ENCODE measurements around the gene TBC1D12.
A peak's percentile ranks its signal among the peaks of the same experiment; 100 is the strongest.
"Not testable (repeated sequence)": the region's sequence is repeated elsewhere in the genome, so short reads cannot be mapped to it uniquely, and the experiment has no call there.

The TBC1D12 gene

DNA sequence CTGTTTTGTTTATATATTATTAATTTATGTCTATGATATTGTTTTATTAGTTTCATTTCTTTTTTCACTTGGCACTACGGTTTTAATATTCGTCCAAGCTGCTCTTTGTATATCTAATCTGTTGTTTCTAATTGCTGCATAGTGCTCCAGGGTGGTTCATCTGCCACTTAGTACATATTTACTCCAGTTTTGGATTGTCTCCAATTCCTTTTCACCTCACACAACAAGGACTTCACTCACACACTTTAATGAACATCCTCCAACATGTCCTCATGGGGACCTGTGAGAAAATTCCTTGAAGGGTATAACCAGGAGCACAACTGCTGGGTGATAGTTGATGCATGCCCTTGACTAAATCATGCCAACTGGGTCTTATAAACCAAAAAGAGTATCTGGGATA, 25.5 kb upstream of the TBC1D12 start:
- H3K9me3 ChIP-seq (ENCODE audit: control insufficient read depth, low read length): no peaks in the 10 kb centered on the region
- no peaks in the 10 kb centered on the region for H3K36me3 ChIP-seq (ENCODE audit: control insufficient read depth, insufficient read depth, low read length)
- H3K4me1 ChIP-seq (ENCODE audit: control insufficient read depth, insufficient read depth, low read length): no peaks in the 10 kb centered on the region
- no peaks in the 10 kb centered on the region for H3K27me3 ChIP-seq (ENCODE audit: control insufficient read depth, insufficient read depth, low read length)
- no peak overlapping the region for H3K9ac ChIP-seq (ENCODE audit: low read length)
- H3K4me3 ChIP-seq (ENCODE audit: low read length): no peak overlapping the region

DNA sequence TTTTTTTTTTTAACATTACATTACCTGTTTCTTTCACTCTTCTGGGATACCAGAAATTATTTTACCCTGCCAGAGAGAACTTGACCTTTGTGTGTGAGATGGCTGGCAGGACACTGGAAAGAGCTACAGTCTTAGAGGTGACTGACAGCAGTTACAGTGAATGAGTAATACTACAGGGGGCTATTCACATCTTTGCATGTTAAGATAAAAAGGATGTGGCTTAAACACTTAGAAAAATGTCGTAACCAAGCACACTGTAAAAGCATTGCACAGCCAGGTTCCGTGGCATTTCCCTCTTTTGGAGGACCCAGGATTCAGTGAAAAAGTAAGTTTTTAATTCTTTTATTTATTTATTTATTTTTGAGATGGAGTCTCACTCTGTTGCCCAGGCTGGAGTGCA, 18.8 kb upstream of the TBC1D12 start:
- peaks cover 4% of the 10 kb centered on the region for H3K4me1 ChIP-seq (ENCODE audit: control insufficient read depth, insufficient read depth, low read length)
- no peaks in the 10 kb centered on the region for H3K9me3 ChIP-seq (ENCODE audit: control insufficient read depth, low read length)
- H3K36me3 ChIP-seq (ENCODE audit: control insufficient read depth, insufficient read depth, low read length): no peaks in the 10 kb centered on the region
- H3K9ac ChIP-seq (ENCODE audit: low read length): no peak overlapping the region
- no peak overlapping the region for H3K4me3 ChIP-seq (ENCODE audit: low read length)
- no peaks in the 10 kb centered on the region for H3K27me3 ChIP-seq (ENCODE audit: control insufficient read depth, insufficient read depth, low read length)

DNA sequence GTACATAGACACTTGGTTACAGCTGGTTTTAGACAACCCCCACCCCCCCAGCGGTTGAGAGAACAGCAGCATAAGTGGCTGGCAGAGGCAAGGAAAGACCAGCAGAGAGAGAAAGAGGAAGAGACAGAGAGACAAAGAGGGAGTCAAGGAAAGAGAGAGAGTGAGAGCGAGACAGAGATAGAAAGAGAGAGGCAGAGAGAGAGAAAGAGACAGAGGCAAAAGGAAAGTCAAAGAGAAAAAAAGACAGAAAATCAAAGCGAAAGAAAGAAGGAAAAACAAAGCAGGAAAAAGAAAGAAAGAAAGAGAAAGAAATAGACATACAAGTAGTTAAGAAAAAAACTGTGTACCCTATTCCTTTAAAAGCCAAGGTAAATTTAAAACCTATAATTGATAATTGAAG, 16.6 kb upstream of the TBC1D12 start:
- H3K9me3 ChIP-seq (ENCODE audit: control insufficient read depth, low read length); H3K4me1 ChIP-seq (ENCODE audit: control insufficient read depth, insufficient read depth, low read length); H3K27me3 ChIP-seq (ENCODE audit: control insufficient read depth, insufficient read depth, low read length); H3K9ac ChIP-seq (ENCODE audit: low read length); H3K36me3 ChIP-seq (ENCODE audit: control insufficient read depth, insufficient read depth, low read length); H3K4me3 ChIP-seq (ENCODE audit: low read length): not testable (repeated sequence)

GRCh38 chr10:94392117-94392516, 10.2 kb upstream of the TBC1D12 start:
- H3K9me3 ChIP-seq (ENCODE audit: control insufficient read depth, low read length); H3K4me1 ChIP-seq (ENCODE audit: control insufficient read depth, insufficient read depth, low read length); H3K4me3 ChIP-seq (ENCODE audit: low read length); H3K27me3 ChIP-seq (ENCODE audit: control insufficient read depth, insufficient read depth, low read length); H3K36me3 ChIP-seq (ENCODE audit: control insufficient read depth, insufficient read depth, low read length); H3K9ac ChIP-seq (ENCODE audit: low read length): not testable (repeated sequence)

DNA sequence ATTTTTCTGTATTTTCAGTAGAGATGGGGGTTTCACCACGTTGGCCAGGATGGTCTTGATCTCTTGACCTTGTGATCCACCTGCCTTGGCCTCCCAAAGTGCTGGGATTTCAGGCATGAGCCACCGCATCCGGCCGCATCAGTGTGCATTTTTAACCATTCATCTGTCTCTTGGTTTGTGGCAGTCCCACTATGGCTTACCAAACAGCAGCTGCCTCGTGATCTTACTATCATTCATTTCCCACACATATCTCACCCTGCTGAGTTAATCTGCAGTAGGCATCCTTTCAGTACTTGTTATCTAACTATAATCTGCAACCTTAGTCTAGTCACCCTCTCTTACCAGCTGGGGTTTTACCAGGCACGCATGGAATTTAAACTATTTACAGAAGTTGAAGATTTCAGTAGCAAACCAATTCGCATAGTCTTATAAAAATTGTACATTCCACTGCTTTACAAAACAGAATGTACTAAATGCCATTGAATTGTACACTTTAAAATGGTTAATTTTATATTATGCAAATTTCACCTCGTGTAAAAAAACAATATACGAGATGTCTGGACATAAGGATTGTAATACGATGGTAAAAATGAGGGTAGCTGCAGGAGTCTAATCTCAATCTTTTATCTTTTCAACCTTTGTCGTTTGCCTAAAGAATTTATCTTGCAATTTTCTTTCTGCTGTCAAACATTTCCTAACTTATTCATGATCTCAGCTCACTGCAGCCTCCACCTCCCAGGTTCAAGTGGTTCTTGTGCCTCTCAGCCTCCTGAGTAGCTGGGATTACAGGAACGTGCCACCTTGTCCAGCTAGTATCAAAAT, 4.6 kb upstream of the TBC1D12 start:
- no peaks in the 10 kb centered on the region for H3K9me3 ChIP-seq (ENCODE audit: control insufficient read depth, low read length)
- peaks cover 3% of the 10 kb centered on the region for H3K27me3 ChIP-seq (ENCODE audit: control insufficient read depth, insufficient read depth, low read length)
- no peak overlapping the region for H3K9ac ChIP-seq (ENCODE audit: low read length)
- no peak overlapping the region for H3K4me3 ChIP-seq (ENCODE audit: low read length)
- peaks cover 4% of the 10 kb centered on the region for H3K4me1 ChIP-seq (ENCODE audit: control insufficient read depth, insufficient read depth, low read length)
- H3K36me3 ChIP-seq (ENCODE audit: control insufficient read depth, insufficient read depth, low read length): no peaks in the 10 kb centered on the region

GRCh38 chr10:94398762-94399161, 3.6 kb upstream of the TBC1D12 start:
- H3K4me1 ChIP-seq (ENCODE audit: control insufficient read depth, insufficient read depth, low read length): peaks cover 4% of the 10 kb centered on the region
- H3K9me3 ChIP-seq (ENCODE audit: control insufficient read depth, low read length): no peaks in the 10 kb centered on the region
- H3K27me3 ChIP-seq (ENCODE audit: control insufficient read depth, insufficient read depth, low read length): peaks cover 3% of the 10 kb centered on the region
- H3K4me3 ChIP-seq (ENCODE audit: low read length): no peak overlapping the region
- H3K9ac ChIP-seq (ENCODE audit: low read length): no peak overlapping the region
- H3K36me3 ChIP-seq (ENCODE audit: control insufficient read depth, insufficient read depth, low read length): no peaks in the 10 kb centered on the region

DNA sequence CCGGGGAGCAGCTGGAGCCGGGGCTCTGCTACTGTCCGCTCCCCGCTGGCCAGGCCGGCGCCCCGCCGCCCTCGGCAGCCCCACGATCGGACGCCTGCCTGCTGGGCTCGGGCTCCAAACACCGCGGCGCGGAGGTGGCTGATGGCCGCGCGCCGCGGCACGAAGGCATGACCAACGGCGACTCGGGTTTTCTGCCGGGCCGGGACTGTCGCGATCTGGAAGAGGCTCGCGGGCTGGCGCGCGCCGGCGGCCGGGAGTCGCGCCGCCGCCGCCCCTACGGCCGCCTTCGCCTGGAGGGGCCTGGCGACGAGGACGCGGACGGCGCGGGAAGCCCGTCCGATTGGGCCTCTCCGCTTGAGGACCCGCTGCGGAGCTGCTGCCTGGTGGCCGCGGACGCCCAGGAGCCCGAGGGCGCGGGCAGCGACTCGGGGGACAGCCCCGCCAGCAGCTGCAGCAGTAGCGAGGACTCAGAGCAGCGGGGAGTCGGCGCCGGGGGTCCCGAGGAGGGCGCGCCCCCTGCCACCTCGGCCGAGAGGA, 570 bp downstream of the TBC1D12 start:
- H3K4me3 ChIP-seq (ENCODE audit: low read length): peak overlapping the region; percentile 48
- H3K9ac ChIP-seq (ENCODE audit: low read length): peak overlapping the region; percentile 73
- no peaks in the 10 kb centered on the region for H3K36me3 ChIP-seq (ENCODE audit: control insufficient read depth, insufficient read depth, low read length)
- H3K9me3 ChIP-seq (ENCODE audit: control insufficient read depth, low read length): no peaks in the 10 kb centered on the region
- H3K27me3 ChIP-seq (ENCODE audit: control insufficient read depth, insufficient read depth, low read length): peaks cover 3% of the 10 kb centered on the region
- H3K4me1 ChIP-seq (ENCODE audit: control insufficient read depth, insufficient read depth, low read length): peaks cover 6% of the 10 kb centered on the region

- H3K9ac ChIP-seq (ENCODE audit: low read length): peak overlapping the region; percentile 73
- peaks cover 6% of the 10 kb centered on the region for H3K4me1 ChIP-seq (ENCODE audit: control insufficient read depth, insufficient read depth, low read length)
- no peaks in the 10 kb centered on the region for H3K9me3 ChIP-seq (ENCODE audit: control insufficient read depth, low read length)
- H3K4me3 ChIP-seq (ENCODE audit: low read length): peak overlapping the region; percentile 48
- H3K27me3 ChIP-seq (ENCODE audit: control insufficient read depth, insufficient read depth, low read length): peaks cover 1% of the 10 kb centered on the region
- no peaks in the 10 kb centered on the region for H3K36me3 ChIP-seq (ENCODE audit: control insufficient read depth, insufficient read depth, low read length)
These were observed 1.3 kb downstream of the TBC1D12 start for GRCh38 chr10:94403380-94404213.

DNA sequence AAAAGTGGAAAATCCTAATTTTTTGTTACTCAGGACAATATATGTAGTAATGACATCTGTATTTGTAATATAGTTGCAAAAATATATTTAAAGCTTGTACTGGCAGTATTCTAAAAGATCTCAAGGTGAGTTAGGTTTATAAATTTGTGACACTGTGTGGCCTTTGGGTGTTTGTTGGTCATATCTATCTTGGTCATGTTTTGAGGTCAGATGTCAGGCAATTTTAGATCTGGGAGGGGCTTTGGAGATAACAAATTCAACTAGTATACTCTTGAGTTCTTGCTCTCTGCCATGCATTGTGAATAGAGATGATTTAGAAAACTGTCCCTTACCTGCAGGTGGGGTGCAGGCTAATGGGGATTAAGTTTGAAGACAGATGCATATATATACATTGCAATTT, 3.1 kb downstream of the TBC1D12 start:
- peaks cover 6% of the 10 kb centered on the region for H3K4me1 ChIP-seq (ENCODE audit: control insufficient read depth, insufficient read depth, low read length)
- H3K36me3 ChIP-seq (ENCODE audit: control insufficient read depth, insufficient read depth, low read length): no peaks in the 10 kb centered on the region
- H3K27me3 ChIP-seq (ENCODE audit: control insufficient read depth, insufficient read depth, low read length): no peaks in the 10 kb centered on the region
- H3K4me3 ChIP-seq (ENCODE audit: low read length): no peak overlapping the region
- no peaks in the 10 kb centered on the region for H3K9me3 ChIP-seq (ENCODE audit: control insufficient read depth, low read length)
- H3K9ac ChIP-seq (ENCODE audit: low read length): no peak overlapping the region

- H3K4me3 ChIP-seq (ENCODE audit: low read length): no peak overlapping the region
These were observed 5.3 kb downstream of the TBC1D12 start for GRCh38 chr10:94407668-94408067.

DNA sequence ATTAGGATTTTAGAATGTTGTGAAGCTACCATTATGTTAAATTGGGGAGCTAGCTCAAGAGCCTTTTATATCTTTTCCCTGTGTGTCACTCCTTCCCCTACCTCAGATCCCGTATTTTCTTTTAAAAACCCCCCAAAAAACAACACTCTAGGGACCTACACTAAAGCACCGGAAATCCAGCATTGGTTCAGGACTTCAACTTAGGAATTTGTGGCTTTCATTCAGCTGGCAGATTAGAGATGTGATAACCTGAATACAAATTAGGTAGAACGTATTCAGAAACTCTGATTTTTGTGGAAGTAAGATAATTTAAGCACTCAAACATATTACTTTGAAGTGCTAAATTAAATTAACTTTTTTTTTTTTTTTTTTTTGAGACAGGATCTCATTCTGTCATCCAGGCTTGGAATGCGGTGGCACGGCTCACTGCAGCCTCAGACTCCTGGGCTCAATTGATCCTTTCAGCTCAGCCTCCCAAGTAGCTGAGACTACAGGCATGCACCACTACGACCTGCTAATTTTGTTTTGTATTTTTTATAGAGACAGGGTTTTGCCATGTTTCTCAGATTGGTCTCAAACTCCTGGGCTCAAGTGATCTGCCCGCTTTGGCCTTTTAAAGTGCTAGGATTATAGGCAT, 6.8 kb downstream of the TBC1D12 start:
- no peak overlapping the region for H3K9ac ChIP-seq (ENCODE audit: low read length)
- no peaks in the 10 kb centered on the region for H3K9me3 ChIP-seq (ENCODE audit: control insufficient read depth, low read length)
- no peaks in the 10 kb centered on the region for H3K36me3 ChIP-seq (ENCODE audit: control insufficient read depth, insufficient read depth, low read length)
- no peaks in the 10 kb centered on the region for H3K27me3 ChIP-seq (ENCODE audit: control insufficient read depth, insufficient read depth, low read length)
- H3K4me1 ChIP-seq (ENCODE audit: control insufficient read depth, insufficient read depth, low read length): peaks cover 3% of the 10 kb centered on the region
- no peak overlapping the region for H3K4me3 ChIP-seq (ENCODE audit: low read length)

More at GRCh38 chr10:94407668-94408067, 5.3 kb downstream of the TBC1D12 start:
- Histone ChIP-seq H3K9ac (ENCODE audit: low read length) (no peak overlapping the region), H3K4me1 (ENCODE audit: control insufficient read depth, insufficient read depth, low read length) (peaks cover 3% of the 10 kb centered on the region), H3K27me3 (ENCODE audit: control insufficient read depth, insufficient read depth, low read length) (no peaks in the 10 kb centered on the region), H3K9me3 (ENCODE audit: control insufficient read depth, low read length) (no peaks in the 10 kb centered on the region), H3K36me3 (ENCODE audit: control insufficient read depth, insufficient read depth, low read length) (no peaks in the 10 kb centered on the region)

DNA sequence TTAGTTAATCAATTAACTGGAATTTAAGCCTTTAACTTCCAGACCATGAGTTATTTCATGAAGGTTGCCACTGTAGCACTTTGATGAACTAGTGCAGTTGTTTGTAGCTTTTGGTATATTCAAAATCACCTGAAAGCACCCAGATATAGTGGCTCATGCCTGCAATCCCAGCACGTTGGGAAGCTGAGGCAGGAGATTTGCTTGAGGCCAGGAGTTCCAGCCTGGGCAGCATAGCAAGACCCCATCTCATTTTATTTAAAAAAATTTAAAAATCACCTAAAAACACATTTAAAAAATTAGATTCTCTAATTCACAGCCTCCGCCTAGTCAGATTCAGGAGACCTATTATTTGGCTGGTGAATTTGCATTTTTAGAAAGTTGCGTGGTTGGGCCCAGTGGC, 9.0 kb downstream of the TBC1D12 start:
- H3K36me3 ChIP-seq (ENCODE audit: control insufficient read depth, insufficient read depth, low read length): no peaks in the 10 kb centered on the region
- H3K27me3 ChIP-seq (ENCODE audit: control insufficient read depth, insufficient read depth, low read length): no peaks in the 10 kb centered on the region
- no peak overlapping the region for H3K4me3 ChIP-seq (ENCODE audit: low read length)
- H3K9ac ChIP-seq (ENCODE audit: low read length): no peak overlapping the region
- H3K4me1 ChIP-seq (ENCODE audit: control insufficient read depth, insufficient read depth, low read length): peaks cover 7% of the 10 kb centered on the region
- no peaks in the 10 kb centered on the region for H3K9me3 ChIP-seq (ENCODE audit: control insufficient read depth, low read length)

Measured in mucosa of stomach (tissue), 1 donor.